Activated effector memory CD4-positive, alpha-beta T cell treated with Interleukin-2 at 50 U/mL for 16 hours (primary cell): ENCODE data around the gene PHC2.

ENCODE experiments used
- DNase-seq: peaks from one replicate; pipeline ENCODE4 v3.0.0-alpha.2; 2020

PHC2 gene

GRCh38 chr1:33454646-33455282 lies 23.9 kb upstream of the PHC2 start:
- no peak for DNase-seq

DNA sequence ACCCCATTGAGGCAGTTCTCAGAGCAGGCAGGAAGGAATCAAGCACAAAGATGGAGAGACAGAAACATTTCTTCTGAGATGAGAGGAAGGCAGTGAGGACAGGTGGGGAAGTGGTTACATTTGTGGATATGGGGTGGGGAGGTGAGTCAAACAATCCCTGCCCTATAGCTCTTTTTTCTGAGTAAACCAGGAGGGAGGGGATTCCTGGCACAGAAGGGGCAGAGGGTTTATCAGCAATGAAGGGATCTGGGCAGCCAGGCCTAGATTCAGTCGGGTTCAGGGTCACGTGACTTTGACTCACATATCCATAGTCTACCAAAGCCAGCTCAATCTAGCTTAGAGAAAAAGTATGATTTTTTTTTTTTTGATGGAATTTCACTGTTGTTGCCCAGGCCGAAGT lies 15.7 kb upstream of the PHC2 start:
- DNase-seq, result no peak

DNA sequence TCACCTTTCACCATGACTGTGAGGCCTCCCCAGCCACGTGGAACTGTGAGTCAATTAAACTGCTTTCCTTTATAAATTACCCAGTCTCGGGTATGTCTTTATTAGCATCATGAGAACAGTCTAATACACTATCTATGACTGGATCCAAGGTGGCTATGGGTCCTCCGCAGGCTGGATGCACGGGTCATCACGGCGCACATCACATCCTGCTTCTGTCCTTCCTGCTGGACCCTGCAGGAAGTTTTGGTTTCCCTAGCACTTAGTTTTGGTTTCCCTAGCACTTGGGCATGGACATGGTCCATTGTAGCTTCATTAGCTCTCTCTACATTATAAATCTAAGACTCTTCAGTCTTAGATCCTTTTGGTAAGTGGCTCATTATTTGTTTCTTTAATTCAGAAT lies 14.2 kb upstream of the PHC2 start:
- no peak for DNase-seq

- no peak for DNase-seq
These were observed 12.8 kb upstream of the PHC2 start for GRCh38 chr1:33443705-33444180.

DNA sequence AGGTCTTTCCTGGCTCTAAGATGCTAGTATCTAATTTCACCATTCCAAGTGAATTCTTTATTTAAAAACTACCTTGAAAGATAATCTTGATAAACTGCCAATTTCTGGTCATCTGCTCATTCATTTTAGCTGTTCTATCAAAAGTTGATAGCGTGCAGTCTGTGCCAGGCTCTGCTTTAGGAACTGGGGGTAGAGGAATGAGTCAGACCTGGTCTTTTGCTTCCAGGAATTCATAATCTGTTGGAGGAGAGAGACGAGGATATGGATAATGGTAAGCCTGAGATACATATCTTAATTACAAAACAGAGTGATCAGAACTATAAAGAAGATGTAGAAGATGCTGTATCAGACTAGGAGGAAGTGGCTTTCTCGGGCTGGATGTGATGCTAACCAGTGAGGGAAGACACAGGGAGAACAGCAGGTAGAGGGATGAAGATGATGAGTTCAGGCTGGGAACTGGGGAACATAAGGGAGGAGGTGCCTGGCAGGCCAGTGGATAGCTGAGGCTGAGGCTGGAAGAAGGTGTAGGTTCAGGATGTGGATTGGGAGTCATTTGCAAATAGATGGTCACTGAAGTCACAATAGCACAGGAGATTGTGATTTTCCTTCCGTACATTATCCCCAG lies 12.3 kb upstream of the PHC2 start:
- no peak for DNase-seq

- no peak for DNase-seq
These were observed 11.2 kb upstream of the PHC2 start for GRCh38 chr1:33442141-33442540.

- DNase-seq, result no peak
These were observed 10.3 kb upstream of the PHC2 start for GRCh38 chr1:33441088-33441745.

DNA sequence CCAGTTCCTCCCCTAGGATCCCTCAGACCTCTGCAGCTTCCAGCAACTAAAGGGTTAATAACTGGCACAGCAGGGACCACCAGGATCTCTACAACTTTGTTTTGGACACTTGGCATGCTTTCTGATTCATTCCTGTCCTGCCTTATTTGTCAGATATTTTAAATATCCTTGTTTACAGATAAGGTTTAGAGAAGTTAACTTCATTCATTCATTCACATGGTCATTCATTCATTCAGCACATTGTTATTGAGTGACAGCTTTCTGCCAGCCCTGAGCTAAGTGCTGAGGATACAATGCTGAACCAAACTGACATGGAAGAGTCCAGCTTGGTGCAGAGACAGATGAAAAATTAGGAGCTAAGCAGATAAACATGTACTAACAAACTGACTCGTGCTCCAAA lies 8.8 kb upstream of the PHC2 start:
- DNase-seq, result no peak

- no peak for DNase-seq
These were observed 7.7 kb upstream of the PHC2 start for GRCh38 chr1:33438364-33439160.

GRCh38 chr1:33436557-33437285 lies 5.8 kb upstream of the PHC2 start:
- DNase-seq, result no peak

GRCh38 chr1:33435096-33435820 lies 4.4 kb upstream of the PHC2 start:
- no peak for DNase-seq

DNA sequence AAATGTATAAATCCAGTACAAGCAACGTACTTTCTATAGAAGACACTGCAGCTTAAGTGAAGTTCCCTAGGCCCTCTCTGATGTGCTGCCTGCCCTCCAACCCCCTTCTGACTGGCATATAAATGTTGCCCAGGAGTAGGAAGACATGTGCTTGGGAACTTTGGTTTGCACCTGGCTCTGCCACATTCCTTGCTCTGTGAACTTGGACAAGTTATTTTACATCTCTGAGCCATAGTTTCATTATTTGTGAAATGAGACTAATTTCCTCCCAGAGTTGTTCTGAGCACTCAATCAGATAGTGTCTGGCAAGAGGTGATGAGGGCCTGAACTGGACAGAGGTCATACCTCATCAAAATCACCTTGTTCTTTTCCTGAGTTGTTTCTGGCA lies 3.5 kb upstream of the PHC2 start:
- no peak for DNase-seq

GRCh38 chr1:33433509-33434362 lies 2.8 kb upstream of the PHC2 start:
- no peak for DNase-seq

DNA sequence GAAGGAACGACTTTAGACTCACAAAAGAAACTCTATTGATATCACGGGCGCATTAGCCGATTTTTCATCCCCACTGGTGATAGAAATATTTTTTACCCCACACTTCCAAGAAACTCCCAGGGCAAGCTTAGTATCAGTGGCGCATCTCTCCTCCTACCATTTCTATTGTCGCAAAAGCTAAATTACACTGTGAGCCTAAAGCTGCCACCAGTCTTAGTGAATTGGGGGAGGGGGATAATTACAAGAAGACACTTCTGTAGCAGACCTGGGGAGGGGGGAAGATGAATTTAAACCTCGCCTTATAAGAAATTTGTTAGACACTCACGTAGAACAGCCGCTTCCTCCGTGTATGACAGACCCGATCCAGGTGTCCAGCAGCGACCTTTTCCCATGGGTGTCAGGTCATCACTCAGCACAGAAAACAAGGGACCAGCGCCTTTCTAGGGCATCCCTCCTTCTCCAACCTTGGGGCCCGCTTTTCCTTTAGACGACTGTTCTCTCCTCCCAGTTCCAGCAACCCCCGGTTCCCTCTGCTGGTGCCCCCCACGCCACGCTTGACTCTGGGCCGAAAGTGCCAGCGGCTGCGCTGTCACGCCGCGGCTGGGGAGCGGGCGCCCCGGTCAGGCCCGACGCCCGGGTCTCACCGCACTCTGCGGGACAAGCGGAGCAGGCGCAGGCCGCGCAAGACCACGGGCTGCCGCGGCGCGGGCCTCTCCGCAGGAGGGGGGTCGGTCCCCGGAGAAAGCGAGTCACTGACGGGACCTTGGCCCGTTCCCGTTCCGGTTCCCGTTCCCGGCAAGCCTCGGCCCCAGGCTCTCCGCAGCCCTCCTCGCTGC lies 821 bp downstream of the PHC2 start:
- DNase-seq, result no peak

- no peak for DNase-seq
These were observed 1.6 kb downstream of the PHC2 start for GRCh38 chr1:33429332-33429731.

DNA sequence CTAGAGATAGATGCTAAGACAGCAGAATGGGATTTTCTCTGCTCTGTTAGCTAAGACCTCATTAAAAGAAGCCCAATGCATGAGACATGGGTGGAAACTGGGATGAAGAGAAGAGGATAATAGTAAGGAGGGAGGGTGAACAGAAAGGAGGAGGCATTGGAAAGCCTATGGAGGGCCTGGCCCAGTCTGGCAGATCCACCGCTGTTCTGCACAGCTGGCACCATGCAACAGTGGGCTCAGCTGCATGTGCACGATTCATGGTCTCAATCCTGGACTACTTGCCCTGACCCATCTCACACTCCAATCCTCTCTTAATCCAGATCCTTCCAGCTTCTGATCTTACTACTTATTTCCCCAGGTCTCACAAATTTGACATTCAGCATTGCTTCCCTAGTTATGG lies 2.2 kb downstream of the PHC2 start:
- DNase-seq, result no peak

GRCh38 chr1:33426916-33427315 lies 4.0 kb downstream of the PHC2 start:
- no peak for DNase-seq

DNA sequence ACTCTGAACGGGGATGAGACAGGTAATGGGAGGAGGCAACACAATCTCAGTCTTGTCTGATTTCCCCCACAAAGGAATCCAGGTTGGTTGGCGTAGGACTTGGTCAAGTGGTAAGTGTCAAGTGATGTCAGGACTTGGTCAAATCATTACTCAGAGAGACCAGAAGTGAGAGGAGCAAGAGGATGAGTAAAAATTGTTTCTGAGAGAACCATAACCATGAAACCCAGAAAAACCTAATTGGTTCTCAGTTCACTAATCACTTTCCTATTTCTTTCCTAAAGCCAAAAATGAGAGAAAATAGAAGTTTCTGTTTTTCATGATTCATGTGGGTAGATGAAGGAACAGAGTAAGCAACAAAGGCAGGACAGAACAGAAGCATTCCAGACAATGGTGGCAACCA lies 5.0 kb downstream of the PHC2 start:
- no peak for DNase-seq

DNA sequence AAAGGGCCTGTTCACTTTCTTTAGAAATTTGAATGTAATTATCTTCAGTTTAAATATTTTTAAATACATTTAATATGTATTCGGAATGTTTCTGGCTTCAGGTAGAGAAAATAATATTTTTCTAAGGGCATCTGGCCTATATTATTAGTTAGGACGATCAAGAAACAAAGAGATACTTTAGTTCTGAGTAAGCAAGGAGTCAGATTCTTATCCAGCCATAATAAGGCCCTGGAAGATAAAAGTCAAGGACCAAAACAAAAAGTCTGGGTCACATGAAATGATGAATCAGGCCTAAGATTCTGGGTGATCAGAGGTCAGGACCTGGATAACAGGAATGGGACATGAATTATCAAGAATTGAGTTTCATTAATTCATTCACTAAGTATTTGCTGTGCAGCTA lies 6.3 kb downstream of the PHC2 start:
- no peak for DNase-seq

DNA sequence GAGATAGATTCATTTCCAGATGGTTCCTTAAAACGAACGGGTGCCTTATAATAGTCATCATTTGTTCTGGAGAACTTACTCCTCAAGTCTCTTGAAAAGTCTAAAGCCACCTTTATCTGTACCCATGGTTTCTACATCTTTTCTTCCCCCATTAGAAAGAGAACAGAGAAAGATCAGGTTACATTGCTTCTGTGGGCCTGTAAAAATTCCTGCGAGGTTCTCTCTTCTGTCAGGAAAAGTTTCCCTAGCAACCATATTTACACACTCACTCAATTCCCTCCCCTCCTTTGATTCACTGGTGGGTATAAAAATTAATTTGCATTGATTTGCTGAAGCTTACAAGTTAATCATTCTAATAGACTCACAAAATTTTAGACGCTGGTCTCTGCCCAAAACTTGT lies 6.7 kb downstream of the PHC2 start:
- DNase-seq, result no peak
